Sigmoid colon (tissue), 4 donors: ENCODE results near the gene SLITRK6.

ENCODE experiments used
- CTCF ChIP-seq, 4 experiments: fragments of 450-650 bp in 3 of 4; fragments of 200-600 bp in 1 of 4; IDR thresholded peaks; one replicate each; pipeline ENCODE4 v1.5.1; 2016 to 2019; ENCODE audit warnings: antibody characterized with exemption in 4 of 4, mild to moderate bottlenecking in 3 of 4, moderate library complexity in 2 of 4
- POLR2A ChIP-seq, 2 donors: fragments of 450-650 bp; IDR thresholded peaks; one replicate each; pipeline ENCODE4 v1.6.1; 2016; ENCODE audit warnings: antibody characterized with exemption in 2 of 2, mild to moderate bottlenecking in 2 of 2, moderate library complexity in 2 of 2
- POLR2AphosphoS5 ChIP-seq, 4 donors: sonication (generic); formaldehyde crosslinking; IDR thresholded peaks; one replicate each; pipeline ENCODE4 v1.6.1; 2017; ENCODE audit warnings: antibody characterized with exemption in 4 of 4

DNA sequence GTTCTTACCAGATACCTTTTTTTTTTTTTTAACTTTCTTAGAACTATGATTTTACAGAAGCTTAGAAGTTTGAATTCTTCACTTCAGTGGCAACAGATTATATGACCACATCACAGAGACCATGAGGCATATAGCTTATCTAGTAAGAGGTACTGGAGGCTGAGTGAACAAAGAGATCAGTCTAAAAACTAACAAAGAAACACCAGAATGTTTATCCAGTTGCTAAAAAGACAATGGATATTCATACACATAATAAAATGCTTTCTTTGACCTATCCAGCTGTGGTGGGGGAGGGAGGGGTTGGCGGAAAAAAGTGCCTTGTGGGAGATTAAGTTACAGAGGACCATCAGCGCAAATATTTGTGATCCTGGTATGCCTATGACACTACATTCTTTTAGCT is 34.7 kb upstream of the SLITRK6 start:
- TF ChIP-seq CTCF (IDR thresholded peaks at IDR 0.05) (no peak), POLR2A (IDR thresholded peaks at IDR 0.05) (no peak), POLR2AphosphoS5 (IDR thresholded peaks at IDR 0.05) (no peak)
